Ishikawa (cell line): ENCODE measurements around the gene PRKN.

ENCODE experiments used
- CEBPB ChIP-seq: IDR thresholded peaks from 2 replicates; pipeline ENCODE4 v1.6.1; 2012
- CREB1 ChIP-seq: IDR thresholded peaks from 2 replicates; pipeline ENCODE4 v1.6.1; 2012; ENCODE audit warnings: low read depth
- EGR1 ChIP-seq: IDR thresholded peaks from 2 replicates; pipeline ENCODE4 v1.6.1; 2012
- EP300 ChIP-seq: IDR thresholded peaks from 2 replicates; pipeline ENCODE4 v1.6.1; 2012; ENCODE audit warnings: borderline replicate concordance
- MAX ChIP-seq: IDR thresholded peaks from 2 replicates; pipeline ENCODE4 v1.6.1; 2012
- RAD21 ChIP-seq: IDR thresholded peaks from 2 replicates; pipeline ENCODE4 v1.6.1; 2012; ENCODE audit warnings: low read depth
- REST ChIP-seq: IDR thresholded peaks from 2 replicates; pipeline ENCODE4 v1.6.1; 2012; ENCODE audit warnings: low read depth, mild to moderate bottlenecking
- TAF1 ChIP-seq: IDR thresholded peaks from 2 replicates; pipeline ENCODE4 v1.6.1; 2012; ENCODE audit warnings: low read depth, mild to moderate bottlenecking
- TCF12 ChIP-seq: IDR thresholded peaks from 2 replicates; pipeline ENCODE4 v1.6.1; 2012; ENCODE audit warnings: low read depth
- TEAD4 ChIP-seq: IDR thresholded peaks from 2 replicates; pipeline ENCODE4 v1.6.1; 2012
- USF1 ChIP-seq: IDR thresholded peaks from 2 replicates; pipeline ENCODE4 v1.6.1; 2012
- YY1 ChIP-seq: IDR thresholded peaks from 2 replicates; pipeline ENCODE4 v1.6.1; 2012; ENCODE audit warnings: low read depth
- ZBTB7A ChIP-seq: IDR thresholded peaks from 2 replicates; pipeline ENCODE4 v1.6.1; 2012; ENCODE audit warnings: low read depth

- no peak for TF ChIP-seq MAX
- TF ChIP-seq EGR1: no peak
- TF ChIP-seq RAD21: no peak
- TF ChIP-seq REST: no peak
- no peak for TF ChIP-seq EP300
- TF ChIP-seq CEBPB: no peak
- TF ChIP-seq YY1: no peak
- no peak for TF ChIP-seq TEAD4
- no peak for TF ChIP-seq CREB1
- TF ChIP-seq TAF1: no peak
- no peak for TF ChIP-seq TCF12
- no peak for TF ChIP-seq USF1
- no peak for TF ChIP-seq ZBTB7A
These were observed 354.4 kb downstream of the PRKN start for GRCh38 chr6:162373192-162373591.
